Renal pelvis (tissue), 4 donors: ENCODE results near the gene DGAT2L6. TPM values are rescaled to one million over a fixed set of nuclear protein-coding genes. Genes with fewer than 3 reads are reported as not detected.
"Not testable (repeated sequence)": the region's sequence is repeated elsewhere in the genome, so short reads cannot be mapped to it uniquely, and the experiment has no call there.

Experiments
- DNase-seq: peaks from one replicate; pipeline ENCODE4 v3.0.0-alpha.2; 2013
- polyA plus RNA-seq, 3 donors: library from polyadenylated mRNA; unstranded; fragments of 120-200 nt; gene quantifications; one replicate each; pipeline ENCODE4 v1.2.1, GENCODE V29; 2013; ENCODE audit not compliant: insufficient read length in 3 of 3

DGAT2L6 gene
- polyA plus RNA-seq, 3 donors, result 0.22 TPM; not detected in 2

- peak; percentile 21 for DNase-seq
Measured at GRCh38 chrX:70196961-70197720, 19.9 kb downstream of the DGAT2L6 start.

- no peak for DNase-seq
Measured at GRCh38 chrX:70201732-70202131, 24.4 kb downstream of the DGAT2L6 start.

- no peak for DNase-seq
Measured at GRCh38 chrX:70208479-70208878, 31.2 kb downstream of the DGAT2L6 start.

- not testable (repeated sequence) for DNase-seq
Measured at GRCh38 chrX:70209570-70209969, 32.3 kb downstream of the DGAT2L6 start.

GRCh38 chrX:70219938-70220764 lies 42.9 kb downstream of the DGAT2L6 start:
- DNase-seq, result no peak

GRCh38 chrX:70226048-70226447 lies 48.8 kb downstream of the DGAT2L6 start:
- no peak for DNase-seq

DNA sequence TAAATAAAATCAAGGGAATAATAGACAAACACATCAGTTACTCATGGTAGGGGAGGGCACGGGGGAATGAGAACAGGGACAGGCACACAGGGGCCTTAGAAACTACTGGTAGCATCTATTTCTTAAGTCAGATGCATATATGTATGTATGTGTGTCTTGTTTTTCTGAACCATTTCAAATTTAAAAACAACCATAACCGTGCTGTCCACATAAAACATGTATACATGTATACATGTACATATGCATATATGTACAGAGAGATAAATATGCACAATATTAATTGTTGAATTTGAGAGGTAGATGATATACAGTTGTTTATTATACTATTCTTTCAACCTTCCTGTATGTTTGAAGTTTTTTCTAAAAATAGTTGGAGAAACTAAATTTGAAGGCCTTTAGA lies 49.4 kb downstream of the DGAT2L6 start:
- DNase-seq, result no peak

GRCh38 chrX:70231666-70232065 lies 54.4 kb downstream of the DGAT2L6 start:
- no peak for DNase-seq

DNA sequence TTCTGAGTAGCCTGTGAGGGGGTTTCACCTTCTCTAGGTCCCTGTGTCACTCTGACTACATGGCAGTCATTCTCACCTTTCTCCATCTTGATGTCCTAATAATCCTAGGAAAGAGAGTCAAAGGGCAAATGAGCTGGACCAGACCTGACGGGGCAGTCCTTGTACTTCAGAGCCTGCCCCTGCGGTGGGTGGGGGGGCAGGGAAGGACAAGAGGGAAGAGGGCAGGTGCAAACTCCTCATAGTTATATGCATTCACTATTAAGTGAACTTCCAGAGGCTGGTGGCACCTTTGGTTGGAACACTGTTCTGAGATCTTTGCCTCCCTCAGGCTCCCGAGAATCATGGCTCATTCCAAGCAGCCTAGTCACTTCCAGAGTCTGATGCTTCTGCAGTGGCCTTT lies 57.1 kb downstream of the DGAT2L6 start, which contains the start of gene AWAT1:
Gene AWAT1, plus strand, starts transcription at position 301 of the 400 bp plus-strand sequence. Its CDS starts 41 bp downstream, at position 342.
- no peak for DNase-seq

GRCh38 chrX:70240751-70241150 lies 63.5 kb downstream of the DGAT2L6 start:
- DNase-seq, result no peak

- no peak for DNase-seq
Measured at GRCh38 chrX:70241501-70241900, 64.2 kb downstream of the DGAT2L6 start.

DNA sequence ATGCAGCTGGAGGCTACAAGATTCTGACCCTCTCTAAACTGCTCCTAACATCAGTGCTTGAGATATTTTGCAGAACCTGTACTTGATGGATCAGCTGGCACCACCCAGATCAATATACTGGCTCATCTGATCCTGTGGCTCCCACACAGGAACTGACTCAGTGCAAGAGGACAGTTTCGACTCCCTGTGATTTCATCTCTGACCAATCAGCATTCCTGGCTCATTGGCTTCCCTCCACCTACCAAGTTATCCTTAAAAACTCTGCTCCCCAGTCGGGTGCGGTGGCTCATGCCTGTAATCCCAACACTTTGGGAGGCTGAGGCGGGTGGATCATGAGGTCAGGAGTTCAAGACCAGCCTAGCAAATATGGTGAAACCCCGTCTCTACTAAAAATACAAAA lies 66.3 kb downstream of the DGAT2L6 start:
- DNase-seq, result not testable (repeated sequence)

DNA sequence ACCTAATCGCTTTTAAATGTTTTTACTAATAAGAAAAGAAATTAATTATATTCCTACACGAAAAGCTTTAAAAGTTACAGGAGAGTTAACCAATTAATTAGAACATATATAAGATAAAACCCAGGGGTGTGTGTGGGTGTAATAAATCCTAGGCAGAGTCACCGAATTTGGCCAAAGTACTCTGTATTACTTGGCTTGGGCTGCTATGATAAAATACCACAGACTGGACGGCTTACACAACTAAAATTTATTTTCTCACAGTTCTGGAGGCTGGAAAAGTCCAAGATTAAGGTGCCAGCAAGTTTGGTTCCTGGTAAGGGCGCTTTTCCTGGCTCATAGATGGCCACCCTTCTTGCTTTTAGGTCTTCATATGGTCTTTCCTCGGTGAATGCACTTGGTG lies 67.6 kb downstream of the DGAT2L6 start:
- no peak for DNase-seq

DNA sequence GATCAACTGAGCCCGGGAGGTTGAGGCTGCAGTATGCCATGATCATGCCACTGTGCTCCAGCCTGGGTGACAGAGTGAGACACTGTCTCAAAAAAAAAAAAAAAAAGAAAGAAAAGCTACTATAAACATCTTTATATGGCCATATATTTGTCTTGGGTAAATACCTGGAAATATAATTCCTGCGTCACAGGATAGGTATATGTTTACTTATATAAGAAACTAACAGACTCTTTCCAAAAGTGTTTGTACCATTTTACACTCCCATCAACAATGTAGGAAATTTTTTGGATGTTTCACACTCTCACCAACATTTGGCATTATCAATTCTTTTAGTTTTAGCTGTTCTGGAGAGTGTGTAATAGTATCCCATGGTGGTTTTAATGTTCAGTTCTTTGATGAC lies 70.0 kb downstream of the DGAT2L6 start:
- DNase-seq, result no peak

GRCh38 chrX:70252491-70252890 lies 75.2 kb downstream of the DGAT2L6 start:
- no peak for DNase-seq

- no peak for DNase-seq
Measured at GRCh38 chrX:70253377-70254062, 76.2 kb downstream of the DGAT2L6 start.

- no peak for DNase-seq
Measured at GRCh38 chrX:70254063-70254400, 76.7 kb downstream of the DGAT2L6 start.

DNA sequence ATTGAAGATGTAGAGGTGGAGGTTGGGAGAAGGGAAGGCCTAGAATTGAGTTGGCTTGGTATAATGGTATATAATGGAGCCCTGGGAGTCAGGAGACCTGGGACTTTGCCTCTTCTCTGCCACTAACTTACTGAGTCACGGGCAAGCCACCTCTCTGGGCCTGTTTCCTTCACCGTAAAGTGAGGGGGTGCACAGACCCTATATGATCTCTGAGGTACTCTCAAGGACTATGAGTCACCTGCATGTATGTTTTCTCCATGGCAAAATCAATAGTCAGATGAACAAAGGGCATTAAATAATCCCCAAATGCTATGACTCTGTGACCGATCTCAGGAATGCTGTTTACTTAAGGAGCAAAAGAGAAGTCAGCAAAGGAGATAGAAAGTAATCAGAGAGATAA lies 77.6 kb downstream of the DGAT2L6 start:
- no peak for DNase-seq
